Activated CD8-positive, alpha-beta memory T cell treated with anti-CD3 and anti-CD28 coated beads, Interleukin-2, amount 50 U/mL, for 1 hour (primary cell): ENCODE results near the gene MMP21.

Experiments
- DNase-seq: peaks from one replicate; pipeline ENCODE4 v3.0.0-alpha.2; 2020; ENCODE audit errors: extremely low read depth

MMP21 gene, protein sequence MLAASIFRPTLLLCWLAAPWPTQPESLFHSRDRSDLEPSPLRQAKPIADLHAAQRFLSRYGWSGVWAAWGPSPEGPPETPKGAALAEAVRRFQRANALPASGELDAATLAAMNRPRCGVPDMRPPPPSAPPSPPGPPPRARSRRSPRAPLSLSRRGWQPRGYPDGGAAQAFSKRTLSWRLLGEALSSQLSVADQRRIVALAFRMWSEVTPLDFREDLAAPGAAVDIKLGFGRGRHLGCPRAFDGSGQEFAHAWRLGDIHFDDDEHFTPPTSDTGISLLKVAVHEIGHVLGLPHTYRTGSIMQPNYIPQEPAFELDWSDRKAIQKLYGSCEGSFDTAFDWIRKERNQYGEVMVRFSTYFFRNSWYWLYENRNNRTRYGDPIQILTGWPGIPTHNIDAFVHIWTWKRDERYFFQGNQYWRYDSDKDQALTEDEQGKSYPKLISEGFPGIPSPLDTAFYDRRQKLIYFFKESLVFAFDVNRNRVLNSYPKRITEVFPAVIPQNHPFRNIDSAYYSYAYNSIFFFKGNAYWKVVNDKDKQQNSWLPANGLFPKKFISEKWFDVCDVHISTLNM

GRCh38 chr10:125775491-125776106 lies at the start of gene MMP21:
Gene MMP21, minus strand, starts transcription at chr10:125775821. Its CDS starts 0 bp downstream, at chr10:125775821.
- no peak for DNase-seq

DNA sequence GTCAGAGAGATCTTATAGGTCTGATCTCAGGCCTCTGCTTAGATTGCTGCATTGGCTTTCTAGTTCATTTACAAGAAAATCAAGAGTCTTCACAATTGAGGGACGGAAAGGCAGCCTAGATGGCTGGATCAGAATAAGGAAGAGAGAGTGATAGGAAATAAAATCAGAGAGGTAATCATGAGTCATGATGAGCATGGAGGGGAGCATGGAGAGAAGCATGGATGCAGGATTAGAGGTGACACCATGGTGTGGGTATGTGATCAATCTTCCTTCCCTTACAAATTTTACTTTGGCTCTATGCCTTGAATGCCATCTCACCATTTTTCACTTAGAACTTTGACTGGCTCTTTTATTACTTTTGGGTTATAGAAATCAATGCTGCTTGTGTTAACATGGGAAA lies 49.1 kb upstream of the MMP21 start:
- DNase-seq = no peak

- no peak for DNase-seq
Measured at GRCh38 chr10:125823663-125824251, 48.1 kb upstream of the MMP21 start.

DNA sequence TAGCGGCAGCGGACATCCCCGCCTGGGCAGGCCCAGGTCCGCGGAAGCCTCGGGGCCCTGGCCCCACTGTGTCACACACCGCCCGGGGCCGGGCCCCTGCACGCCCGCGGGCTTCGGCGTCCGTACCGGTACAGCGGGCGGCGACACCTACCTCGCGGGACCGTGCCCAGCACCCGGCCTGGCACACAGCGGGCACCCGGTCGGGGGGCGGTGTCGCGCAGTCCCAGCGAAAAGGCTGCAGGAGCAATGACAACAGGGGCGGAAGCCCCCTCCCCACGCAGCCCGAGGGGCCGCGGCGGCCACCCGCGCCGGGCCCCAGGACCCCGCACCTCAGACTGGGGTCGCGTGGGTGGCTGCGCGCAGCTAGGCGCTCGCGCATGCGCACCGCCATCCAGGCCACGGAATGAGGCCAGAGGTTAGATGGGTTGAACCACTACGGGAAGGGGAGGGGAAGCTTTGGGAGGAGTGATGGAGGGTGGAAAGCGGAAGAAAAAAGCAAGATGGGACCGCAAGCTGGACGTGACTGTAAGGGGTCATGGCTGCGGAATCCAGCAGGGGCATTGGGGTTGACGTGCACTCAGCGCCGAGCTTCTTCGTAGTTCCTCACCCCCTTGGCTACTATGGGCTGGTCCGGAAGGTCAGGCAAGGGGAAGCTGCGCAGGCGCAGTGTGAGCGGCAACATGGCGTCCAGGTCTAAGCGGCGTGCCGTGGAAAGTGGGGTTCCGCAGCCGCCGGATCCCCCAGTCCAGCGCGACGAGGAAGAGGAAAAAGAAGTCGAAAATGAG lies 47.4 kb upstream of the MMP21 start, which contains the start of the genes BCCIP and UROS:
Gene BCCIP (plus strand): TSS at position 669 of the 785 bp plus-strand sequence. CDS start 12 bp downstream, at position 681.
Gene UROS (minus strand): TSS at position 381 of the 785 bp plus-strand sequence. CDS start 6,759 bp downstream, outside the sequence.
- peak; percentile 87 for DNase-seq

GRCh38 chr10:125820701-125821100 lies 45.1 kb upstream of the MMP21 start:
- DNase-seq = no peak

DNA sequence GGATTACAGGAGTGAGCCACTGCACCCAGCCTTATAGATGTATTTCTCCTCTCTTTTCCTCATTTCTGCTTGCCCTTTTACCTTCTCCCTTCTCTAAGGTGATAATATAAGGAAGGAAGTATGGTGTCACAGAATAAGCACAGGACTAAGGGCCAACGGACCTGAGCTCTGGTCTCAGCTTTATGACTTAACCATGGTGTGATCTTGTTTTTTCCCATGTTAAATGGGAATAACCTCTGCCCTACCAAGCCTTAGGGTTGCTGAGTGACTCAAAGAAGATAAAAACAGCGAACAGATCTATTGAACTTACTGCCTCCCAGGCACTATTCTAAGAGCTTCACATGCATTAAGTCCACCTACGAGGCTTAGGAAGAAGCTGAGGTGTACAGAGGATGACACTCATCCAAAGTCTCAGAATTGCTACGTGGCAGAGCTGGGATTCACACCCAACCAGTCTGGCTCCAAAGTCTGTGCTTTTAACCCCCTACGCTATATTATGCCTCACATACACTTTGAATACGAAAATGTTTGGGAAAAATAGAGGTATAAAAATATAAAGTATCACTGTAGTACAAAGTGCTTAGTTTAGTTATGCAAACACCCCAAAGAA lies 41.8 kb upstream of the MMP21 start:
- DNase-seq = no peak

GRCh38 chr10:125816548-125816947 lies 40.9 kb upstream of the MMP21 start:
- DNase-seq = no peak

GRCh38 chr10:125815764-125816163 lies 40.1 kb upstream of the MMP21 start:
- no peak for DNase-seq

DNA sequence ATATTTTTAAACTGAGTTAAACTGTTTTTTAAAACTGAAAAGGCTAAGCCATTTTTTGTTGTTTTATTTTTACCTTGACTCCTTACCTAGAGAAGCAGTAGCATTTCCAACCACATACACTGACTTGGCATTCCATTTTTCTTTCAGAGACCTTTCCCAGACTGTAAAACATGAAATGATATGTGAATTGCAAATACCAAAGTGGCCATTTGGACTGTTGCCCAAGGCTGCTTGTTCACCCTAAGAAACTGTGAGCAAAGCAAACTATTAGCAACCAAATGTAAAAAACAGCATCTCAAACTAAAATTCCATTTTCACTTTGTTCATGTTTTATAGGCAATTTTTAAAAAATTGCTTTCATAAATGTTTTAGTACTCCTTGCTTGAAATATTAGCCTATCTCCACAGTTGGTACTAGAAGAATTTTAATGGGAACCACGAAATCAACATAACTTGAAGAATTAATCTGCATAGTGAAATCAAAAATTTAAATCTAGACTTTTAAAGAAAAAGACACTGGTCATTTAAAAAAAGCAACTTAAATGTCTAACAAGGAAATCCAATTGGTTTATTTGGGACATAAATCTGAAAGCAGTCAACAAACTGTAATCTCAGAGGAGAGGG lies 36.6 kb upstream of the MMP21 start:
- DNase-seq = no peak

GRCh38 chr10:125811251-125811650 lies 35.6 kb upstream of the MMP21 start:
- DNase-seq = no peak

- no peak for DNase-seq
Measured at GRCh38 chr10:125808047-125808446, 32.4 kb upstream of the MMP21 start.

DNA sequence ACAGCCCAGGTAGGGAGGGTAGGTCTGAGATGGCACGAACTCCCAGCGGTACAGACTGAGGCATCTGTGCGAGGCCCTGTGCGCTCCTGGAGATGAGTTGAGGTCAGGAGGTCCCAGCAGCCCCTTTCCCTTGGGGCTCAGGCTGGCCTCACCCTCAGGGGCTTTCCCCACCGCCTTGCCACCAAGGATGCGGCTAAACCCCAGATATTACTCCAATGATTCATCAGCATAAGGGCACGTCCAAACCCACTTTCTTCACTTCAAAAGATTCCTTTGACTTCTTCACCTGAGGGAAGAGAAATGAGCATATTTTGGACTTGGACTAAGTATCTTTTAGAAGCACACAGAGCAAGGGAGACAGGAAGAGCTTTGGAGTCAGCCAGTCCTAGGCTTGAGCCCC lies 27.1 kb upstream of the MMP21 start:
- DNase-seq = no peak

DNA sequence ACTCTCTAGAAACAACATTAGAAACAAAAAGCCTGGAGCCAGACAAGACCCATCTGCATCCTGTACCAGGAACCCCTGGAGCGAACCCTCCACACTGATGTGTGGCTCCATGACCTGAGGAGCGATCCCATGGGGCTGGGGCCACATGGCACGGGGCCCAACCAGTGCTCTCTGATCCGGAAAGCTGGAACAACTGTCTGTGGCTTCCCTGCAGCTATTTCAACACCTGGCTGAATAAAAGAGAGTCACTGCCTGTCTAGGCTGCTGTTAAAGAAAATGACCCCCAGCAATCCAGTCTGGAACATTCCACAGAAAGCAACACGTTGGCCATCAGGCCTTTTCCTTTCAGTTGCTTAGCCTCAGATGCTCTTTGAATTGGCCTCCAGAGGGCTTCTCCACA lies 26.5 kb upstream of the MMP21 start:
- no peak for DNase-seq

- DNase-seq = no peak
Measured at GRCh38 chr10:125801574-125801973, 26.0 kb upstream of the MMP21 start.

DNA sequence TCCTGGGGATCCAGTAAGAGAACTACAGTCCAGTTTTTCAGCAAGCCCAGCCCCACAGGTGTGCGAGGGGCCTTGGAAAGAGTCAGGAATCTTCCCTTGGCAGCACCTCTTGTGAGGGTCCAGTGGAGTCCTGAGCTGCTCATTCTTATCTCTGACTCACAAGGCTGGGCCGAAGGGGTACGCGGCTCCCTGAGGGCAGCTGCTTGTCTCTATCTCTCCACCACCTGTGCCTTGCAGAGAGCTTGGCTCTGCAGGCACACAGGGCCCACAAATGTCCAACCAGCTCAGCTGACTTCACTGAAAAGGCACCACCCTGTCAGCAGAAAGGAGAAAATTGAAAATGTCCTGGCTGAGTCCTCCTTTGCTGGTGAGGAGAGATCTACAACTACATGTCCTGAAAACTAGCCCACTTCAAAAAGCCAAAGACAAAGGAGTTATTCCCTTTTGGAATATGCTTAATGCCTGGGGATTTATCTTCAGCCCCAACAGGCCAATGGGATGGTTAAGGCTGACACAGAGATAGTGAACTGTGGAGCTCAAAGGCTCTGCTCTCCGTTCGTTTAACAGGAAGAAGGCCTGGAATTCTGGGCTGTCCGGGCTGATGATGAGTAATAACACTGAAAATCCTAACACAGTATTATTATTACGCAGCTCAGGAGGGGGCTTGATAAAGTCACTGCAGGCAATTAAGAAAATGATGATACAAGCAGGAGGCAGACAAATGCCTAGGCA lies 24.0 kb upstream of the MMP21 start:
- DNase-seq = no peak

DNA sequence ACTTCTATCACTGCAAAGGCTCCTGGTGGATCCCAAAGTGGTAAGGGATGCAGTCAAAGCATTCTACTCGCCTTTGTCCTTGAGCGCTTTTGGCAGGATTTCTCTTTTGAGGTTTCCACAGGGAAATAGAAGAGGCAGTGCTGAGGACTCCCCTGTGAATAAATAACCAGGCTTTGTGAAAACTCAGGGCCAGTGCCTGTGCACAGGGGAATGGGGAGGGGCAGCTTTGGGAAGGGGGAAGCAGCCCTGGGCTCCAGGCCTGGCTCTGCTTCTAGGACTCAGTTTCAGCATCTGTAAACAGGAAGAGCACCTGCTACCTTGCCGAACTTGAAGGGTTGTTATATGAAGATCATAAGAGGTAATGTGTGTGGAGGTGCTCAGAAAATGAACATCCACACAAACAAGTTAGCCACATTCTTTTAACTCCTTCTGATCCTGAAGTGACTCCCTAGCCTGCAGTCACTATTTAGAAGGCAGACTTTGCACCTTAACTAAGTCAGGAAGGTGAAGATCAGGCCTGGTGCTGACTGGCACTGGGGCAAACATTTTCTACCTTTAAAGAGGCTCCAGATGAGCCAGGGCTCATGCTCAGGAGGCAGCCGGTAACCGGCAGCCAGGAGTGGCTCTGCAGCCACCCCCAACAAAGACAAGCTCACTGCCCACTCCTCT lies 22.5 kb upstream of the MMP21 start:
- DNase-seq = no peak

GRCh38 chr10:125797424-125797823 lies 21.8 kb upstream of the MMP21 start:
- DNase-seq = no peak

DNA sequence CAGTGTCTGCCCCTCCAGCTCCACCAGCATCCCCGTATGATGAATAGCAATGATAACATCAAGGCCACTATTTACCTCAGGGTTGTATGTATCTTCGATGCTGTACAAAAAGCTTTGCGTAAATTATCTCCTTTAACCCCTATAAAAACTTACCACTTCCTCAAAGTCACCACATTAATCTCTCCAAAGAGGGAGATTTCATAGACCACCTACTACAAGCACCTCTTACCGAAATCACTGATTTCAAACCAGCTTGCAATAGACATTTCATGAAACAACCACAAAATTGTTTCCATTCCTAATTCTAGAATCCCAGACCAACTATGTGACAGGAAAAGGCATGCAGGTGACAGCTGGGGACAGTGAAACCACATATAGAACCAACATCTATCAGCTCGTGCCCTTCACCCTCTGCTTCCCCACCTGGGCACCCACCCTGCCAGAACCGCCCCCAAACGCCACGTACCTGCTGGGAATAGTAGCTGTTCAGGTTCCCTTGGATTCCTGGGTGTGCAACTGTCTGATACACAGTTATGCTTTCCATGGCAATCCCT lies 20.1 kb upstream of the MMP21 start:
- no peak for DNase-seq

DNA sequence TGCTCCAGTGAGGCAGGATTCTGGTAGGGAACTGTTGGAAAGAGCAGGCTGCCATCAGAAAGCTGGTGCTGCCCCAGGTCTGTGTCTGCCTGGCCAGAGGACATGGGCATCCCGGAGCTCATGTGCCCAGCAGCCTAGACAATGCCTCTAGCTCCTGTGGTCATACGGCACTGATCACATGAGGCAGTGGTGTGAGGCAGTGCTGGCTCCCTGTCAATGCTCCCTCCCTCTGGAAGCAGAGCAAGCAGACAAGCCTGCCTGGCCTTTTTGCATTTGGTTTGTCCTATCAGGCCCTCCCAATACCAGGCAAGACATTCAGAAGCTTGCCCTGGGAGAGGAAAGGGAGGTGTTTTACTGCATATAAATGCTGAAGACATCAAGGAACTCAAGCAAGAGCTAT lies 19.5 kb upstream of the MMP21 start:
- no peak for DNase-seq
